ENCODE results near the gene ANTXRL. TPM values are rescaled to one million over a fixed set of nuclear protein-coding genes. Genes with fewer than 3 reads are reported as not detected.
A peak's percentile ranks its signal among the peaks of the same experiment; 100 is the strongest.
"Not testable (repeated sequence)": the region's sequence is repeated elsewhere in the genome, so short reads cannot be mapped to it uniquely, and the experiment has no call there.

Gene ANTXRL
- total RNA-seq, 2 experiments from 2014 or later, result 0.95 TPM; not detected in 1

DNA sequence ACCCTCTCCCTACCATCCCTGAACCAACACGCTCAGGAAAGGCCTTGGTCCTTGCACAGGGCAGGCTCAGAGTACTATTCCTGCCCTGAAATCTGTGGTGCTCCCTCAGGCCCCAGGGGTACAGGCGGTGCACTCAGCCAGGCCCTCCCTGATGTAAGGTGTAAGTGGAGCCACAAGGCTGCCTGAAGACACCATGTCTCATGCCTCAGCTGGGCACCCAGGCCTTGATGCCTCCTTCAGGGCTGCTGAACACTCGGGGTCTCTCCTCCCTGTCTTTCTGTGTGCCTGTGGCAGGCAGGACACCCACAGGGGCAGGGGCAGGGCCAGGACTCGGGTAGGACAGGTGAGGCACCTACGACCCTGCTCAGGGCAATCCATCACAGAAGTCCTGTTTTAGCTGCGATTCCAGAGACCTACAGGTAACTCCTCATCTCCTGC, 22.9 kb upstream of the ANTXRL start:
- BruUV-seq (replicated peaks), result no TSS peak
- POLR2A ChIA-PET, result no interaction called here

DNA sequence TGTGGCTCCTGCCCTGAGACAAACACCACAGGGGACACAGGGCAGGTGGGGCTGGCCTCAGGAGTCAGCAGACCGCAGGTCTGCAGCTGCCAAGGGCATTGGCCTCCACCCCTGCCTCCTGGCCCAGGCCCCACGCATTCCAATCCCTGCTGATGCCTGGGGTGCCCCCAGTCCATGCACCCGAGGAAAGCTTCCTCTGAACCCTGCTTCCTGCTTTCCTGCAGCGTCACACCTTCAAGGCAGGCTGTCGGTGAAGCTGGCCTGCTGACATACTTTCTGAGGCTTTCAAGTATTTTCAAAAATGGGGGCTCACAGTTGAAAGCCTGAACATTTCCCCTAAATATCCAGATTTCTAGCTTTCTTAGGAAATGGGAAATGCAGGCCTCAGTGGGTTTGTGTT, 22.5 kb upstream of the ANTXRL start:
- H3K4me1 ChIP-seq (ENCODE audit: insufficient read depth, low read length, poor library complexity, severe bottlenecking), result peaks cover 36% of the 10 kb centered on the region
- TF ChIP-seq EZH2phosphoT487 (IDR thresholded peaks at IDR 0.05; ENCODE audit: borderline replicate concordance, low read depth, low read length), result no peak
- TF ChIP-seq CTCF (conservative IDR thresholded peaks at IDR 0.05; ENCODE audit: low read length), result no peak
- ChIA-PET POLR2A (no interaction called here), CTCF (ENCODE audit: unreplicated experiment) (no interaction called here)
- no peaks in the 10 kb centered on the region for H3K9me2 ChIP-seq (ENCODE audit: insufficient read depth, low read length)
- no peaks in the 10 kb centered on the region for H4K20me1 ChIP-seq (ENCODE audit: insufficient read depth, low read length)
- BruUV-seq (replicated peaks), result no TSS peak
- peaks cover 27% of the 10 kb centered on the region for H3K79me2 ChIP-seq (ENCODE audit: insufficient read depth, low read depth, low read length)
- H3K36me3 ChIP-seq (ENCODE audit: insufficient read depth, low read length), result peaks cover 57% of the 10 kb centered on the region
- intact Hi-C loops (cut with micrococcal nuclease; ENCODE audit: unreplicated experiment), result loop anchor here (10.0 kb wide), 1 partner anchor 170 kb away; no protein-coding TSS in a partner anchor
- no peak for DNase-seq (ENCODE audit: low spot score)
- no peak overlapping the region for H3K4me3 ChIP-seq (ENCODE audit: low read depth, low read length, poor library complexity, severe bottlenecking)
- H3K27ac ChIP-seq (ENCODE audit: low read depth, low read length, poor library complexity, severe bottlenecking), result no peak overlapping the region
- no peaks in the 10 kb centered on the region for H3K9me3 ChIP-seq (ENCODE audit: low read length)
- H3K4me2 ChIP-seq (ENCODE audit: low read length), result no peak overlapping the region
- no peak overlapping the region for H2AFZ ChIP-seq (ENCODE audit: low read length)

More for the DNA sequence above, 22.9 kb upstream of the ANTXRL start:
- Histone ChIP-seq H4K20me1 (ENCODE audit: insufficient read depth, low read length) (no peaks in the 10 kb centered on the region), H2AFZ (ENCODE audit: low read length) (no peak overlapping the region), H3K9me3 (ENCODE audit: low read length) (no peaks in the 10 kb centered on the region), H3K9me2 (ENCODE audit: insufficient read depth, low read length) (no peaks in the 10 kb centered on the region), H3K27ac (ENCODE audit: low read depth, low read length, poor library complexity, severe bottlenecking) (no peak overlapping the region), H3K4me1 (ENCODE audit: insufficient read depth, low read length, poor library complexity, severe bottlenecking) (peaks cover 36% of the 10 kb centered on the region), H3K79me2 (ENCODE audit: insufficient read depth, low read depth, low read length) (peaks cover 24% of the 10 kb centered on the region), H3K4me3 (ENCODE audit: low read depth, low read length, poor library complexity, severe bottlenecking) (no peak overlapping the region), H3K36me3 (ENCODE audit: insufficient read depth, low read length) (peaks cover 57% of the 10 kb centered on the region), H3K4me2 (ENCODE audit: low read length) (no peak overlapping the region)
- DNase-seq (ENCODE audit: low spot score), result no peak
- CTCF ChIA-PET (ENCODE audit: unreplicated experiment), result no interaction called here
- intact Hi-C loops (cut with micrococcal nuclease; ENCODE audit: unreplicated experiment), result loop anchor here (10.0 kb wide), 1 partner anchor 169 kb away; no protein-coding TSS in a partner anchor
- TF ChIP-seq CTCF (conservative IDR thresholded peaks at IDR 0.05; ENCODE audit: low read length), result no peak
- no peak for TF ChIP-seq EZH2phosphoT487 (IDR thresholded peaks at IDR 0.05; ENCODE audit: borderline replicate concordance, low read depth, low read length)

GRCh38 chr10:46264737-46265368, 21.9 kb upstream of the ANTXRL start:
- H2AFZ ChIP-seq (ENCODE audit: low read length), result no peak overlapping the region
- H3K36me3 ChIP-seq (ENCODE audit: insufficient read depth, low read length), result peaks cover 54% of the 10 kb centered on the region
- peak overlapping the region; percentile 96 for H3K27ac ChIP-seq (ENCODE audit: low read depth, low read length, poor library complexity, severe bottlenecking)
- H3K4me2 ChIP-seq (ENCODE audit: low read length), result no peak overlapping the region
- H3K79me2 ChIP-seq (ENCODE audit: insufficient read depth, low read depth, low read length), result peaks cover 27% of the 10 kb centered on the region
- no TSS peak for BruUV-seq (replicated peaks)
- no peaks in the 10 kb centered on the region for H3K9me2 ChIP-seq (ENCODE audit: insufficient read depth, low read length)
- TF ChIP-seq CTCF (conservative IDR thresholded peaks at IDR 0.05; ENCODE audit: low read length) (no peak), EZH2phosphoT487 (IDR thresholded peaks at IDR 0.05; ENCODE audit: borderline replicate concordance, low read depth, low read length) (no peak)
- intact Hi-C loops (cut with micrococcal nuclease; ENCODE audit: unreplicated experiment), result loop anchor here (10.0 kb wide), 1 partner anchor 170 kb away; no protein-coding TSS in a partner anchor
- H3K4me1 ChIP-seq (ENCODE audit: insufficient read depth, low read length, poor library complexity, severe bottlenecking), result peaks cover 40% of the 10 kb centered on the region
- H3K4me3 ChIP-seq (ENCODE audit: low read depth, low read length, poor library complexity, severe bottlenecking), result no peak overlapping the region
- POLR2A ChIA-PET, result no interaction called here
- H4K20me1 ChIP-seq (ENCODE audit: insufficient read depth, low read length), result no peaks in the 10 kb centered on the region
- no peak for DNase-seq (ENCODE audit: low spot score)
- no peaks in the 10 kb centered on the region for H3K9me3 ChIP-seq (ENCODE audit: low read length)
- CTCF ChIA-PET (ENCODE audit: unreplicated experiment), result interaction anchor here (2.0 kb wide), 1 partner anchor 35 kb away, joined by 5 read pairs; no protein-coding TSS in a partner anchor

DNA sequence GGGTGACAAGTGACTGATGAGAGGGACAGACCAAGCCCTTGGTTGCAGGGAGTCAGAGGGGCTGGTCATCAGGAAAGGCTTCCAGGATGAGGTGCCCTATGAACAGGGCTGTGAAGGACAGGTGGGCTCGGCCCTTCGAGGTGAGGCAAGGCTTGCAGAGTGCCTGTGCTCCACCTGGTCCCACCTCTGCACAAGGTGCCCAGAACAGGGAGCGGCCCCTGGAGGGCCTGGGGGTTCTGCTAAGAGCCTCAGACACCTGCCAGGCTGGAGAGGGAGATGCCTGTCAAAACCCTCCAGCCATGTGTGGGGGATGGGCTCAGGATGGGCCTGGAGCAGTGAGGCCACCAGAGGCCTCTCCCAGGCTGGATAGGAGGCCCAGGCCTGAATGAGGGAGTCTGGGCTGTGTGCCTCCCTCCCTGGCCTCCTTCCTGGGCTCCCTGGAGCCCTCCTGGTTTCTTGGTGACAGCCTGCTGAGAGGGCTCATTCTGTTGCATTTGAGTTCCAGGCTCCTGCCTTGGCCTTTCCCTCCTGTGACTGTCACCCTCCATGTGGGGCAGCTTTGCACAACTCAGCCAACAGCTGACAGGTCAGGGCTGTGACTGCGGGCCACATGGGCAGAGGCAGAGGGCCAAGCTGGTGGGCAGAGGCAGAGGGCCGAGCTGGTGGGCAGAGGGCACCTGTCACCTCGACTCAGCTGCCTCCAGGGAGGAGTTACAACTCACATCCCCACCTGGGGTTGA, 21.1 kb upstream of the ANTXRL start:
- not testable (repeated sequence) for H3K9me3 ChIP-seq (ENCODE audit: low read length); BruUV-seq (replicated peaks); H2AFZ ChIP-seq (ENCODE audit: low read length); DNase-seq (ENCODE audit: low spot score); H3K9me2 ChIP-seq (ENCODE audit: insufficient read depth, low read length); H4K20me1 ChIP-seq (ENCODE audit: insufficient read depth, low read length)
- intact Hi-C loops (cut with micrococcal nuclease; ENCODE audit: unreplicated experiment), result loop anchor here (10.0 kb wide), 1 partner anchor 171 kb away; no protein-coding TSS in a partner anchor
- H3K36me3 ChIP-seq (ENCODE audit: insufficient read depth, low read length), result peaks cover 48% of the 10 kb centered on the region
- peak overlapping the region; percentile 84 for H3K4me2 ChIP-seq (ENCODE audit: low read length)
- peaks cover 27% of the 10 kb centered on the region for H3K79me2 ChIP-seq (ENCODE audit: insufficient read depth, low read depth, low read length)
- H3K4me1 ChIP-seq (ENCODE audit: insufficient read depth, low read length, poor library complexity, severe bottlenecking), result peaks cover 48% of the 10 kb centered on the region
- H3K27ac ChIP-seq (ENCODE audit: low read depth, low read length, poor library complexity, severe bottlenecking), result peak overlapping the region; percentile 96
- H3K4me3 ChIP-seq (ENCODE audit: low read depth, low read length, poor library complexity, severe bottlenecking), result peak overlapping the region; percentile 10
- POLR2A ChIA-PET, result interaction anchor here (1.1 to 1.5 kb wide), 3 partner anchors 19 to 34 kb away, joined by 3 to 6 read pairs (median 5); no protein-coding TSS in a partner anchor
- CTCF ChIA-PET (ENCODE audit: unreplicated experiment), result interaction anchor here (0.7 to 2.0 kb wide), 2 partner anchors 34 to 181 kb away, joined by 3 to 5 read pairs; no protein-coding TSS in a partner anchor
